Thyroid gland (tissue), 4 donors: Measurements from ENCODE around the gene TADA3.

Source experiments
- POLR2A ChIP-seq, 2 donors: fragments of 450-650 bp; IDR thresholded peaks; one replicate each; pipeline ENCODE4 v1.6.1; 2017; ENCODE audit warnings: antibody characterized with exemption in 2 of 2, mild to moderate bottlenecking in 2 of 2, moderate library complexity in 1 of 2
- TF ChIP-seq, protein P1 (sequence below), 6 experiments: fragments of 200-600 bp in 3 of 6; fragments of 450-650 bp in 3 of 6; sonication (generic) in 3 of 6; IDR thresholded peaks; one replicate each; pipeline ENCODE4 v1.5.1; 2016 to 2019; ENCODE audit warnings: antibody characterized with exemption in 6 of 6, mild to moderate bottlenecking in 2 of 6, inconsistent platforms in 1 of 6, moderate library complexity in 1 of 6

DNA sequence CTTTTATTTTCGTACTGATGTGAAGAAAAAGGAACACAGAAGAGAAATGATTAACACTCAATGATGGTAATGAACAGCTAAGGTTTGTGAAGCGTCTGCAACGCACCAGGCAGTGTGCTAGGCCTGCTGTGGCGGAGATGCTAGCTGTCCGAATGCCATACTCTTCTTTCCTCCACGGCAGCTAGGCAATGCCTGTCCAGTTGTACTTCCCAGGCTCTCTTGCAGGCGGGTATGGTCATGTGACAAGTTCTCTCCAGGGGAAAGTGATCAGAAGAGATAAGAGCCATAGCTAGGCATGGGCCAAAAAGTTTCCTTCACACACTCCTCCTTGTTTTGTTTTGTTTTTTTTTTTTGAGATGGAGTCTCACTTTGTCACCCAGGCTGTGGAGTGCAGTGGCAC, 6.7 kb downstream of the TADA3 start:
- TF ChIP-seq, protein P1, sequence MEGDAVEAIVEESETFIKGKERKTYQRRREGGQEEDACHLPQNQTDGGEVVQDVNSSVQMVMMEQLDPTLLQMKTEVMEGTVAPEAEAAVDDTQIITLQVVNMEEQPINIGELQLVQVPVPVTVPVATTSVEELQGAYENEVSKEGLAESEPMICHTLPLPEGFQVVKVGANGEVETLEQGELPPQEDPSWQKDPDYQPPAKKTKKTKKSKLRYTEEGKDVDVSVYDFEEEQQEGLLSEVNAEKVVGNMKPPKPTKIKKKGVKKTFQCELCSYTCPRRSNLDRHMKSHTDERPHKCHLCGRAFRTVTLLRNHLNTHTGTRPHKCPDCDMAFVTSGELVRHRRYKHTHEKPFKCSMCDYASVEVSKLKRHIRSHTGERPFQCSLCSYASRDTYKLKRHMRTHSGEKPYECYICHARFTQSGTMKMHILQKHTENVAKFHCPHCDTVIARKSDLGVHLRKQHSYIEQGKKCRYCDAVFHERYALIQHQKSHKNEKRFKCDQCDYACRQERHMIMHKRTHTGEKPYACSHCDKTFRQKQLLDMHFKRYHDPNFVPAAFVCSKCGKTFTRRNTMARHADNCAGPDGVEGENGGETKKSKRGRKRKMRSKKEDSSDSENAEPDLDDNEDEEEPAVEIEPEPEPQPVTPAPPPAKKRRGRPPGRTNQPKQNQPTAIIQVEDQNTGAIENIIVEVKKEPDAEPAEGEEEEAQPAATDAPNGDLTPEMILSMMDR (IDR thresholded peaks at IDR 0.05), result no peak
- no peak for TF ChIP-seq POLR2A (IDR thresholded peaks at IDR 0.05)
